WERI-Rb-1 (cell line): Measurements from ENCODE around the gene APH1B.

Experiments used
- DNase-seq: peaks from one replicate; pipeline ENCODE4 v3.0.0-alpha.2; 2020
- H3K27ac ChIP-seq: fragments of 250-450 bp; sonication (Bioruptor Pico); 2 replicates; pipeline ENCODE4 v1.5.1; 2020; ENCODE audit warnings: mild to moderate bottlenecking, moderate library complexity
- H3K27me3 ChIP-seq: fragments of 250-450 bp; sonication (Bioruptor Pico); 2 replicates; pipeline ENCODE4 v1.5.1; 2021; ENCODE audit warnings: mild to moderate bottlenecking, low read depth, moderate library complexity; ENCODE audit not compliant: insufficient read depth, severe bottlenecking
- H3K36me3 ChIP-seq: fragments of 250-450 bp; sonication (Bioruptor Pico); 2 replicates; pipeline ENCODE4 v1.5.1; 2020; ENCODE audit warnings: mild to moderate bottlenecking, moderate library complexity
- H3K4me3 ChIP-seq: 2 replicates; pipeline ENCODE4 v1.5.1; 2011; ENCODE audit warnings: low read depth, mild to moderate bottlenecking, control low read depth, low read length
- H3K9me3 ChIP-seq: fragments of 250-450 bp; sonication (Bioruptor Pico); 2 replicates; pipeline ENCODE4 v1.5.1; 2021; ENCODE audit warnings: mild to moderate bottlenecking, moderate library complexity; ENCODE audit not compliant: severe bottlenecking
- TF ChIP-seq, protein P1 (sequence below): IDR thresholded peaks from 2 replicates; pipeline ENCODE4 v1.5.1; 2011; ENCODE audit warnings: low read depth, mild to moderate bottlenecking, control low read depth, inconsistent platforms, low read length

Gene APH1B

DNA sequence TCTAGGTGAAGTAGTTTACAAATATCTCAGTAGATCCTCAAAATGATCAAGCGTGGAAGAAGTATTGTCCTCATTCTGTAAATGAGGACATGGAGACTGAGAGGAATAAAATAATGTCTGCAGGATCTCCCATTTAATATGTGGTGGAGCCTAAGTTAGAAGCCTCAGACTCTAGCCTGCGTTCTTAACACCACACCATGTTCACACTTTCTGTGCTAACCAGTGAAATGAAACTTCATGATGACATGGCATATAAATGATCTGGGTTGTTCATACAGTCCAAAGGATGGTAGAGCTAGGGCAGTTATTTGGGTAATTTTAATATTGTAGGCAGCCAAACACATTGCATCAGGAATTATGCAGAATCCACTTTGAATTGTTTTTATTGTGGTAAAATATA, 25.1 kb upstream of the APH1B start:
- Histone ChIP-seq H3K36me3 (peaks cover 3% of the 10 kb centered on the region; the same call in 1 of the 2 replicates), H3K27ac (no peak overlapping the region), H3K4me3 (no peak overlapping the region), H3K9me3 (no peaks in the 10 kb centered on the region), H3K27me3 (no peaks in the 10 kb centered on the region)
- TF ChIP-seq, protein P1, sequence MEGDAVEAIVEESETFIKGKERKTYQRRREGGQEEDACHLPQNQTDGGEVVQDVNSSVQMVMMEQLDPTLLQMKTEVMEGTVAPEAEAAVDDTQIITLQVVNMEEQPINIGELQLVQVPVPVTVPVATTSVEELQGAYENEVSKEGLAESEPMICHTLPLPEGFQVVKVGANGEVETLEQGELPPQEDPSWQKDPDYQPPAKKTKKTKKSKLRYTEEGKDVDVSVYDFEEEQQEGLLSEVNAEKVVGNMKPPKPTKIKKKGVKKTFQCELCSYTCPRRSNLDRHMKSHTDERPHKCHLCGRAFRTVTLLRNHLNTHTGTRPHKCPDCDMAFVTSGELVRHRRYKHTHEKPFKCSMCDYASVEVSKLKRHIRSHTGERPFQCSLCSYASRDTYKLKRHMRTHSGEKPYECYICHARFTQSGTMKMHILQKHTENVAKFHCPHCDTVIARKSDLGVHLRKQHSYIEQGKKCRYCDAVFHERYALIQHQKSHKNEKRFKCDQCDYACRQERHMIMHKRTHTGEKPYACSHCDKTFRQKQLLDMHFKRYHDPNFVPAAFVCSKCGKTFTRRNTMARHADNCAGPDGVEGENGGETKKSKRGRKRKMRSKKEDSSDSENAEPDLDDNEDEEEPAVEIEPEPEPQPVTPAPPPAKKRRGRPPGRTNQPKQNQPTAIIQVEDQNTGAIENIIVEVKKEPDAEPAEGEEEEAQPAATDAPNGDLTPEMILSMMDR, result no peak
- DNase-seq, result no peak

- no peak for DNase-seq
- TF ChIP-seq, protein P1, result no peak
- no peak overlapping the region for H3K27ac ChIP-seq
- peaks cover 4% of the 10 kb centered on the region for H3K36me3 ChIP-seq
- H3K27me3 ChIP-seq, result no peaks in the 10 kb centered on the region
- no peaks in the 10 kb centered on the region for H3K9me3 ChIP-seq
- H3K4me3 ChIP-seq, result no peak overlapping the region
Observed at GRCh38 chr15:63254991-63255390, 22.4 kb upstream of the APH1B start.

DNA sequence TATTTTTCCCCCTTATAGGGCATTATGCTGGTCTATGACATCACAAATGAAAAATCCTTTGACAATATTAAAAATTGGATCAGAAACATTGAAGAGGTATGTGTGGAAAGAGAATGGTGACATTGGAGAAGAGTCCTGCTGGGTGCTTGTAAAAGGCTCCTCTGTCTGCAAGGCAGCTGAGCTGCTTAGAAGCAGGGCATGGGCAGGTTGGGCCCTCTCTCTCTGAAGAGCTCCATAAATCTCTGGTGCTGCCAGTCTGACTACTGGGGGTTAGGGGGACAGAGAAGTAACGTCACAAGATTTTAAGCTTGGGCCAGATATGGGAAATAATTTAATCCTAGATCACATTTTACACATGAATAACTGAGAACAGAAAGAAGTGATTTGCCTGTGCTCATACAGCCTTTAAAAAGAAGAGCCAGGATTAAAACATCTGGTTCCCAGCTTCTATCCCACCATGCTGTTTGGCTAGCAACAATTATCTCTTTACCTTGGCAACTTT, 21.9 kb upstream of the APH1B start:
- Histone ChIP-seq H3K36me3 (peaks cover 7% of the 10 kb centered on the region), H3K4me3 (no peak overlapping the region), H3K27ac (no peak overlapping the region), H3K27me3 (no peaks in the 10 kb centered on the region), H3K9me3 (no peaks in the 10 kb centered on the region)
- TF ChIP-seq, protein P1, result no peak
- no peak for DNase-seq

GRCh38 chr15:63256433-63257274, 20.8 kb upstream of the APH1B start:
- H3K4me3 ChIP-seq, result no peak overlapping the region
- TF ChIP-seq, protein P1, result no peak
- no peaks in the 10 kb centered on the region for H3K27me3 ChIP-seq
- no peaks in the 10 kb centered on the region for H3K9me3 ChIP-seq
- H3K36me3 ChIP-seq, result peaks cover 14% of the 10 kb centered on the region
- DNase-seq, result no peak
- H3K27ac ChIP-seq, result no peak overlapping the region

DNA sequence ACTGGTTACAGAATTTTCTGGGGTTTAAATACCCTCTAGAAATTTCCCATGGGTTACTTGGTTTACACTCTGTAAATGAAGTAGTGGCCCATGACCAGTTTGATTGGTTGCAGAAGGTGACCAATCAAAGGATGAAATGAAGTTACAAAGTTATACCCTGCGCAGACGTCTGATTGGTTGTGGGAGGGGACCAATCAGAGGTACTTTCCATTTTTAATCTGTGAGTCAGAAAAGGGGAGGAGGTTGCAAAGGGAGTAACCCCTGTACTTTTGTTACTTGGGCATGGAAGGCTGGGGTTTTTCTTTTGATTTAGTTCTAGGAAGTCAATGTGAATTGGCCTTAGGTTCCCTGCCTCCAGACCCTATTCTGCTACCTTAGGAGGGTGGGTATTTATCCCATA, 18.7 kb upstream of the APH1B start:
- no peak for DNase-seq
- H3K4me3 ChIP-seq, result no peak overlapping the region
- TF ChIP-seq, protein P1, result no peak
- no peaks in the 10 kb centered on the region for H3K9me3 ChIP-seq
- peaks cover 11% of the 10 kb centered on the region for H3K36me3 ChIP-seq
- H3K27me3 ChIP-seq, result no peaks in the 10 kb centered on the region
- H3K27ac ChIP-seq, result no peak overlapping the region

DNA sequence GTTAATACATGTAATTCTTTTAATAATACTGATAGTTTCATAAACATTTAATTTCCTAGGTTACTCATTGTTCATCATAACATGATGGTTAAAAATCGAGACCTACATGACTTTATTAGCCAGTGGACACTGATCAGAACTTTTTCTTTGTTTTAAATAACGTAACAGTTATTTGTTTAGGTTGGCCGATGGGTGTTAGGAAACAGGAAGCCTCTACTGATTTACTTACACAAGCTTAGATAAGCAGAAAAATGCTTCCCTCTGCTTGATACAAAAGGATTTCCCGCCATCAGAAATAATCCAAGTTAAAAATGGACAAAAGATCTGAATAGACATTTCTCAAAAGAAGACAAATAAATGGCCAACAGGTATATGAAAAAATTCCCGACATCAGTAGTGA, 16.6 kb upstream of the APH1B start:
- TF ChIP-seq, protein P1, result no peak
- no peaks in the 10 kb centered on the region for H3K27me3 ChIP-seq
- peaks cover 11% of the 10 kb centered on the region for H3K36me3 ChIP-seq
- DNase-seq, result no peak
- no peaks in the 10 kb centered on the region for H3K9me3 ChIP-seq
- no peak overlapping the region for H3K27ac ChIP-seq
- H3K4me3 ChIP-seq, result no peak overlapping the region
